ENCODE measurements around the gene RAD54L.
"Not testable (repeated sequence)": the region's sequence is repeated elsewhere in the genome, so short reads cannot be mapped to it uniquely, and the experiment has no call there.

The RAD54L gene

GRCh38 chr1:46319960-46320914 is 72.7 kb downstream of the RAD54L start:
- DNase-seq (ENCODE audit: low read depth) = not testable (repeated sequence)

GRCh38 chr1:46322191-46322590 is 74.6 kb downstream of the RAD54L start:
- not testable (repeated sequence) for DNase-seq (ENCODE audit: low read depth)

- not testable (repeated sequence) for DNase-seq (ENCODE audit: low read depth)
These were observed 77.9 kb downstream of the RAD54L start for GRCh38 chr1:46325285-46326076.

Data from amniotic epithelial cell (primary cell).